NCI-H748 (cell line): ENCODE measurements around the gene RGS19.
"Not testable (repeated sequence)": the region's sequence is repeated elsewhere in the genome, so short reads cannot be mapped to it uniquely, and the experiment has no call there.

ENCODE experiments used
- DNase-seq: peaks from one replicate; lab custom pipeline; 2025; ENCODE audit not compliant: unreplicated experiment; lab: John Stamatoyannopoulos, UW

RGS19 gene, protein sequence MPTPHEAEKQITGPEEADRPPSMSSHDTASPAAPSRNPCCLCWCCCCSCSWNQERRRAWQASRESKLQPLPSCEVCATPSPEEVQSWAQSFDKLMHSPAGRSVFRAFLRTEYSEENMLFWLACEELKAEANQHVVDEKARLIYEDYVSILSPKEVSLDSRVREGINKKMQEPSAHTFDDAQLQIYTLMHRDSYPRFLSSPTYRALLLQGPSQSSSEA

DNA sequence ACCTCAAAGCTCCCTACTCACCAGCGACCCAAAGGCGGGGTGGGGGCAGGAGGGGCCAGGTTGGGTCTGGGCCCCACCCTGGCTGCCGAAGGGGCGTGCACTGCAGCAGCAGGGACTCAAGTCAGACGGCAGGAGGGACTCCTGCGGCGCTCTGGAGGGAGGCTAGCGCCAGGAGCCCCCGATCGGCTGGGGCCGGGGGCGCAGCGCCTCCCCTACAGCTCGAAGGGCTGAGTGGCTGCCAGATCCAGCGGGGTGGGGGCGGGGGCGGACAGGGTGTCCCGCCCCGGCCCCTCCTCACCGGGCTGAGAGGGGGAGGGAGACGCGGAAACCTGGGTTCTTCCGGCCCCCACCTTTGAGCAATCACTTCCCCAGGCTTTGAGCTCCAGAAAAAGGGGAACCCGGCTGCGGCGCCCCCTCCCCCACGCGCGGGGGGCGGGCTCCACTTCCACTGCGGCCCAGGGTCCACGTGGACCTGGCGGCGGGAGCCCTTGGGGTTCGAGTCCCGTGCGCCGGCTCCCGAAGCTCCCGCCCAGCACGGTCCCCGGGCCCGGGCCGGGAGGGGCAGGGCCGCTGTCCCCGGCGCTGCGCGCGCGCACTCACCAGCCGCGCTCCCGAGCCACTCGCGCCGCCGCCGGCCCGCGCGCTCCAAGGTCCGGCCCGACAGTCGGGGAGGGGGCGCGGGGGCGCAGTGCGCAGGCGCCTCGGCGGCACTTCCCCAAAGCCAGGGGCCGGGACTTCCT, at the start of gene RGS19:
TSS of gene RGS19 (minus strand) at position 246 of the 740 bp plus-strand sequence. CDS start 2,632 bp downstream, outside the sequence.
- DNase-seq: peak; percentile 58

DNA sequence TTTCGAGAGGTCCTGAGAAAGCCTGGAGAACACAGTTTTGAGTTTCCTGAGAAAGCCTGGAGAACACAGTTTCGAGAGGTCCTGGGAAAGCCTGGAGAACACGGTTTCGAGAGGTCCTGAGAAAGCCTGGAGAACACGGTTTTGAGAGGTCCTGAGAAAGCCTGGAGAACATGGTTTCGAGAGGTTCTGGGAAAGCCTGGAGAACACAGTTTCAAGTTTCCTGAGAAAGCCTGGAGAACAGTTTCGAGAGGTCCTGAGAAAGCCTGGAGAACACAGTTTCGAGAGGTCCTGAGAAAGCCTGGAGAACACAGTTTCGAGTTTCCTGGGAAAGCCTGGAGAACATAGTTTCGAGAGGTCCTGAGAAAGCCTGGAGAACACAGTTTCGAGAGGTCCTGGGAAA, 44.2 kb upstream of the RGS19 start:
- not testable (repeated sequence) for DNase-seq

DNA sequence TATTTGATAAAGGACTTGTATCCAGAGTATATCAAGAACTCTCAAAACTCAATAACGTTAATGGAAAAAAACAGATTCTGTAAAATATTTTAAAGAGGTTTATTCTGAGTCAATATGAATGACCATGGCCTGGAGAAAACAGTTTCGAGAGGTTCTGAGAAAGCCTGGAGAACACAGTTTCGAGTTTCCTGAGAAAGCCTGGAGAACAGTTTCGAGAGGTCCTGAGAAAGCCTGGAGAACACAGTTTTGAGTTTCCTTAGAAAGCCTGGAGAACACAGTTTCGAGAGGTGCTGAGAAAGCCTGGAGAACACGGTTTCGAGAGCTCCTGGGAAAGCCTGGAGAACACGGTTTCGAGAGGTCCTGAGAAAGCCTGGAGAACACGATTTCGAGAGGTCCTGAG, 43.6 kb upstream of the RGS19 start:
- not testable (repeated sequence) for DNase-seq

DNA sequence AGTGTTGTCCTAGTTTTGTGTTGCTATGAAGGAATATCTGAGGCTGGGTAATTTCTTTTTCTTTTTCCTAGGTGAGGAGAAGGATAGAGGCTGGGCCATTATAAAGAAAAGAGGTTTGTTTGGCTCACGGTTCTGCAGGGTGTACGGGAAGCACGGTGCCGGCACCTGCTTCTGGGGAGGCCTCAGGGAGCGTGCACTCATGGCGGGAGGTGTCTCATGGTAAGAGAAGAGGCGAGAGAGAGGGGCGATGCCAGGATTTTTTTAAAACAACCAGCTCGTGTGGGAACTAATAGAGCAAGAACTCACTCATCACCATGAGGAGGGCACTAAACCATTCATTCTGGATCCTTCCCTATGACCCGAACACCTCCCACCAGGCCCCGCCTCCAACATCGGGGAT, 42.3 kb upstream of the RGS19 start:
- no peak for DNase-seq

DNA sequence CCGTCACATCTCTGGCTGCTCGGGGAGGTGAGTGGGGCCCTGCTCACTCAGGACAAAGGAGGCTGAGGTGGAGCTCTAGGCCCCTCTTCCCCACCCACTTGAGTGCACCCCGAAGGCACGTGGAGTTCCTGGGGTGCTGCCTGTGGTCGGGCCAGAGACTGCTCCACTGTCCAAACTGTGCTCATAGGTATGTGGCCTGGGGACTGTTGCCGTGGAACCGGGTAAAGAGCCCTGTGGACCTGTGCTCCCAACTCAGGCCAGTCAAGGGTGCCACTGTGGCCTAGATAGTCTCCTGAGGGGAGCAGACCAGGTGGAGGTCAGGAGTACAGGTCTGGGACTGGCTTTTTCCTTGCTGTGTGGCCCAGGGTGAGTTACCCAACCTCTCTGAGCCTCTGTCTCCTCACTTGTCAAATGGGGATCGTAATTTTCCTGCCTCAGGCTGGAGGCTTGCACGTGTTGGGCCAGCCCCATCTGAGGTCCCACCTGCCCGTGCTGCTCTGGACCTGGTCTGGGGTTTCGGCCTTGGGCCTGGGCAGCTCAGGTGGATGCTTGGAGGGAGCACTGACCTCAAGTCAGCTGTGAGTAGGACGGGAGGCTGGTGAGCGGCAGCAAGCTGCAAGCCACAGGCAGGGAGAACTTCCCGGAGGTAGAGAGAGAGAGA, 40.5 kb upstream of the RGS19 start:
- no peak for DNase-seq

DNA sequence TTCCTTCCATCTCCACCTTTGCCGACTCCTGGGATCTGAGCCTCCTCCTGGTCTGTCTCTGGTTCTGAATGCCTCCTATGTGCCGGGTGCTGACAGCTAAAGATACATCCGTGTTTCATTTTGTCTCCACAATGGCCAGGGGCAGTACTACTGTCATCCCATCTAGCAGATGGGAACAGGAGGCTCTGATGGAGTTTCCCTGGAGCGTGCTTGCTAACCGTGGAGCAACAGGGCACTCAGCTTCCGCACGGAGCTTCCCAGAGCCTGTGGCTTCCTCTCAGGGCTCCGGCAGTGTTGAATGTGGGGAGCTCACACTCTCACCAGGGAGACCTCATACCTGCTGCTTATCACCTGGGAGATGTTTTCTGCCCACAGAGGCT, 40.0 kb upstream of the RGS19 start:
- no peak for DNase-seq

DNA sequence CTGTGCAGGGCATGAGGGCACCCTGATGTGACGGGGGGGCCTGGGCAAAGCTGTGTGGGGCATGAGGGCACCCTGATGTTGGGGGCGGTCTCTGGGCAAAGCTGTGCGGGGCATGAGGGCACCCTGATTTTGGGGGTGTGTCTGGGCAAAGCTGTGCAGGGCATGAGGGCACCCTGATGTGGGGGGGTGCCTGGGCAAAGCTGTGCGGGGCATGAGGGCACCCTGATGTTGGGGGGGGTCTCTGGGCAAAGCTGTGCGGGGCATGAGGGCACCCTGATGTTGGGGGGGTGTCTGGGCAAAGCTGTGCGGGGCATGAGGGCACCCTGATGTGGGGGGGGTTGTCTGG, 38.1 kb upstream of the RGS19 start:
- DNase-seq: not testable (repeated sequence)

DNA sequence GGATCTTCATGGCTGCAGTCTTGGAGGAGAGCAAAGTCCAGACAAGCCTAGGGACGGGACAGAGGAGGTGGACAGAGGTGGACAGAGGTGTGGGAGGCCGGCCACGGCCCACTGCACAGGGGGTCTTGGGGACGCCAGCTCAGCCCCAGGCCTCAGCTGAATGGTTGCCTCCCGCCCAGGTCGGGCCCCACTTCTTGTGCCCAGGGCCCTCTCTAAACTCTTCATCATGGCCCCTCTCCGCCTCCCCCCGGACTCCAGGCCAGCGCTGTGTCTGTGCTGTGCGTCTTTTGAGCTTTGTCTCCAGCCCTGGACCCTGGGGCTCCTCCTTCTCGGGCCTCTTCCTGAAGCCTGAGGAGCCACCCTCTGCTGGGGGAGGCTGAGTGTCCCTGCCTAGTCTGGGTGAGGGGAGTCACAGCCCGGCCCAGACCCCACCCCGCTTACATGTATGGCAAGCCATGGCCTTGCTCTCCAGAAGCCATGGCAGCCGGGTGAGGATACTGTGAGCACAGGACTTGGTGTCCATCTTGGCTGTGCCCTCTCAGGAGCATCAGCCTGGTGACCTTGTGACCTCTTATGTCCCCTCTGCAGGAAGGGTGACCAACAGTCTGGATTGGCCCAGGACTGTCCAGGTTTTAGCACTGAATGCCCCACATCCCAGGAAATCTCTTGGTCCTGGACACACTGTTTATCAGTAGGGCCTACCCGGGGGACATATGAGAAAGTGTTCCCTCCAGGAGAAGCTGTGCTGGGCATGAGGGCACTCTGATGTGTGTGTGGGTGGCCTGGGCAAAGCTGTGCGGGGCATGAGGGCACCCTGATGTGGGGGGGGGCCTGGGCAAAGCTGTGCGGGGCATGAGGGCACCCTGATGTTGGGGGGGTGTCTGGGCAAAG, 37.5 kb upstream of the RGS19 start:
- DNase-seq: no peak

DNA sequence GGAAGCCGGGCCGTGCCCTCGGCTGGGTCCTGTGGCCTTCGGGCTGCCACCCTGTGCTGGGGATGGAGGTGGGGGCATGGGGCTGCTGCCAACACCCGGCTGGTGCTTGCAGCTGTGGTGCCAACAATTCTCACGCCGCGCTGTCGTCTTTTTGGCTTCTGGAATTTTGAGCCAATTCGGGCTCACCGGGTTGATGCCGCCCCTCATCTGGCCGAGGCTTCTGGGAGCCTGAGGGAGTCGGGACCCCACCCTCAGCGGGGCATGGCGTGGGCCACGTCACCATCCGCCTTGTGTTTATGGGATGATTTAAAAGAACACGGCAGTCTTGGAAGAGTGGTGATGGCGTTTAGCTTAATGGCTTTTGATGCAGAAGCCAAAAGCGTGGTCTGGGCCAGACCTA, 36.7 kb upstream of the RGS19 start:
- no peak for DNase-seq

DNA sequence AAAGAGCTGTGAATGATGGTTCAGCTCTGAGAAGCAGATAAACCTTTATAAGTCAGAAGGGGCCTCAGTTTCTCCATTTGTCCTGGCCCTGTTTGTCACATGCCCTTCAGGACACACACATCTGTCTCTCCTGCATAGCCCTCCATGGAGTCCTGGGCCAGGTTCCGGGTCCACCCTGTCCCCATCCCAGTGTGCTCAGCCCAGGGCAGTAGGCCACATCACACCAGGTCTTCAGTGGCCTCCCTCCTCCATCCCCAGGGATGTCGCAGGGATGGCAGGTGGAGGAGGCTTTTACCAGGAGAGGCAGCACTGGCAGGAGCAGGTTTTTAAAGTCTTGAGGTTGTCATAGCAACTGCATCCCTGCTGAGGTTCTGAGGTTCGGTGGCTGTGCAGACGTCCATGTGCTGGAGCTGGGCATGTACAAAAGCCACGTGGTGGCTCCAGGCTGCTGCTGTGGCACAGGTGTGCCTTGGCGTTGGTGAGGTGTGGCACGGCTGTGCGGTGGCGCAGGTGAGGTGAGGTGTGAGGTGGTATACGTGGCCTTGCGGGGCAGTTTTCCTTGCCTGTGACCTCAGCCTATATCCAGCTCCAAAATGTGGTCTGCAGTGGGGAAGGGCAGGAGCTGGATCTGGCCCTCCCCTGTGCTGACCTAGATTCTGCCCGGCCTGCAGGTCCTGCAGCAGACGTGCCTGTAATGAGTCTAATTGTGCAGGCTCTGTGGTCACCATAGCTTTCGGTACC, 36.0 kb upstream of the RGS19 start:
- peak; percentile 28 for DNase-seq

DNA sequence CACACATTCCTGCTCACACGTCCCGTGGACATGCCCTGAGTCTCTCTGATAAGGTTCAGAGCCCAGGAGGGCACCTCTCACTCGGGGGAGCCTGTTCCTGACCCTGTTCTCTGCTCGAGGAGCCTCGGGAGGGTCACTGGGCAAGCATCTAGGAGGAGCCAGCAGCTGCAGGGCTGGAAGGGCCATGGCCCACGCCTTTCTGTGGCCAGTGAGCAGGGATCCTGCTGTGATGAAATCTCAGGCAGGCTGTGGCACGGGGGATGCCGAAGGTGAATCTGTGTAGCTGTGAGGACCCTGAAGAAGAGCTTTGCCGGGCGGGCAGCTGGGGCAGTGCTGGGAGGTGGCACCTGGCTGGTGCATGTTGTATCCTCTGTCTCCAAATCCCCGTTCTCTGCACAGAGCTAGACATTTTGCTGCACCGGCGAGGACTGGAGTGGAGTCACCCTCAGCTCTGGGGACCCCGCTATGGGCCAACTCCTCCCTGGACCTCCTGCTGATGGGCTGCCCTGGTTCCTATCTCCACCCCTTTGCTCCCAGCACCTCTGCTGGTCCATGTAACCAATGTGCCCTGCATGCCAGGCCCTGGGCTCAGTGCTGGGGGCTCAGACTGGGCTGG, 35.1 kb upstream of the RGS19 start:
- no peak for DNase-seq

DNA sequence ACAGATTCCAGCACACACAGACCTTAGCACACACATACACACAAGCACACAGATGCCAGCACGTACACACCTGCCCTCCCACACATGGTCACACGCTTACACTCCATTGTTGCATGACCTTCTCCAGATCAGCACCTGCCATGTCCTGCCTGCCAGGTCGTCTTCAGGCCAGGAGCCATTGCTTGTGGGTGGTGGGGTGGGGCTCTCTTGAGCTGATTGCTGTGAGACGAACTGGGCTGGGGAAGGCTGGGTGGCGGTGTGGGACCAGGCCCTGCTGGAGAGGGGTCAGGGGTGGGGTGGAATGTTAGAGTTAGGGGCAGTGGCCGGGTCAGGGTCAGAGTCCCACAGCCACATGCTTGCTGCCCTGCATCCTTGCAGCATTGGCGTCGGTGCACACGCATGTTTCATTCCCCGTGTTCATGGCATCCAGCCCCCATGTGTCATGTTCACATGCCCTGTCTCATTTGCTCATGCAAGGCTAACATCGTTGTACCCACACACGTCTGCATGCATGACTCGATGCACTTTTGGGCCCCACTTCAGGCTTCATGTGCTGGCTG, 34.6 kb upstream of the RGS19 start:
- no peak for DNase-seq

DNA sequence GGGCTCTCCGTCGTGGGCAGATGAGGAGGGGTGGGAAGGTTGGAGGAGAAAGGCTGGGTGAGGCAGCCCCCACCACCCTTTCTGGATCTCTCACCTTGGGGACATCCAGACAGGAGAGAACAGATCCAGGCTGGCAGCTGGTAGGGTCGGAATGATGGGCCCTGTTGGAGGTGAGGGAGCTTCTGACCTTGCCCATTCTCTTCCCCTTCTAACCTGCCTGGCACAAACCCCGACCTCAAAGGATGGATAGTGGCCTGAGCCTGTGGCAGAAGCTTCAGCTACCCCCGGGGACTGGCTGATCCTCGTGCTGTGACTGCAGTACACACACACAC, 34.1 kb upstream of the RGS19 start:
- DNase-seq: no peak

DNA sequence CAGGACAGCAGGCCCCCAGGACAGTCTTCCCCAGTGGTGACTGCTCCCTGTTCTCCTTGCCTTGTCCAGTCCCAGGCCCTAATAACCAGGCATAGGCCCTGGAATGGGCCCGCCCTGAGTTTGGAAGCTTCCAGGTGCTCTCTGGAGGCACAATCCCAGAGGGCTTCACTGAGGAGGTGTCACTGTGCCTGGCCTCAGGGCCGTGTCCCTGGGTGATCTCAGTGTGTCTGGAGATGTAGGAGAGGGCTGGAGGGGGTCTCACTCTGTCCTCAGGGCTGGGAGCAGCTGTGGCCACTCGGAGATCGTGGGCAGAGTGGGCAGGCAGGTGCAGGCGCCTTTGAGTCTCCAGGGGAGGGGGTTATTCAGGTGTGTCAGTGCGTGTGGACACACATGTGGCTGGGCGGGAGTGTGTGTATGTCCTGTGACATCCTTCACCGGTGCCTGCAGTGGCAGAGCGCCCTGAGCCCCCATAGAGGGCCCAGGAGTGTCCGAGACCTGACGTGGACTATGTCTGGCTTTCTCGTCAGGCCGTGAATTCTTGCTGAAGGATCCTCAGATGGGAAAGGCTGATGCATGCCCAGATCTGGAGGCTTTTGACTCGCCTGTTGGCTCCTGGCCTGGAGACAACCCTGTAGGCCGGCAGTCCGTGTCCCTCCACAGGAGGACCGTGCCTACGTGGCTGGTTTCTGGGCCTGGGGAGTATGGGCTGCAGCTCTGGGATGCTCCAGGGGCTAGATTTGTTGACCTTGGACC, 33.5 kb upstream of the RGS19 start:
- DNase-seq: no peak

DNA sequence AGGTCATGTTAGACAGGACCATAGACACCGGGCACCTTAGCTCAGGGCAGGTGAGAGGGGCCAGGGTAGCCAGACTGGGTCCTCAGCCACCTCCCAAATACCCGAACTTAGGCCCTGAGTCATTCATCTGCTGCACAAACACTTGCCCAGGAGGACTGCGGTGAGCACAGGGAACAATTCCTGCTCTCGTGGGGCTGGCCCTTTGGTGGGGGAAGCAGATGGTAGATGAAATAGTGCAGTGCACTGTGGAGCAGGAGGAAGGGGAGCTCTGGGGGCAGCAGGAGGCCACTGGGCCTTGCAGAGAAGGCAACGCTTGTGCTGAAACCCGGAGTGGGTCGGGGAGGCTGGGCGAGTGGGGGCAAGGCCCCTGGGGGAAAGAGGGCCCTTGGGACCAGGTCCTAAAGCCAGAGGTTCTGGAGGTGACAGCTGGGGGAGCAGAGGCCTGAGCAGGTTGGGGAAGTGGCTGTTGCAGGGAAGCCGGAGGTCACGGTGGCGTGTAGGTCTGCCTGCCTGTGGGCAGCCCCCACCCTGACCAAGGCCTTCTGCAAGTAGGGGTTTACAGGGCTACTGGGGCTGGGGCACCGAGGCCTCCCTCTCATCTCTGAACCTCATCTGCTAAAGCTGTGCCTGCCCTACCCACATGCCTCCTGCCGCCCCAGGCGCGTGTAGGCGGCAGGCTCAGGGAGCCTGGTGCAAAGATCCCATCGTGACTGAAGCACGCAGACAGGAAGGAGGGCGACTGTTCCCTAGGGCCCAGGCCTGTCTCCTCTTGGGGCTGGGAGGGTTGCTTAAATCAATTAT, 32.7 kb upstream of the RGS19 start:
- no peak for DNase-seq

DNA sequence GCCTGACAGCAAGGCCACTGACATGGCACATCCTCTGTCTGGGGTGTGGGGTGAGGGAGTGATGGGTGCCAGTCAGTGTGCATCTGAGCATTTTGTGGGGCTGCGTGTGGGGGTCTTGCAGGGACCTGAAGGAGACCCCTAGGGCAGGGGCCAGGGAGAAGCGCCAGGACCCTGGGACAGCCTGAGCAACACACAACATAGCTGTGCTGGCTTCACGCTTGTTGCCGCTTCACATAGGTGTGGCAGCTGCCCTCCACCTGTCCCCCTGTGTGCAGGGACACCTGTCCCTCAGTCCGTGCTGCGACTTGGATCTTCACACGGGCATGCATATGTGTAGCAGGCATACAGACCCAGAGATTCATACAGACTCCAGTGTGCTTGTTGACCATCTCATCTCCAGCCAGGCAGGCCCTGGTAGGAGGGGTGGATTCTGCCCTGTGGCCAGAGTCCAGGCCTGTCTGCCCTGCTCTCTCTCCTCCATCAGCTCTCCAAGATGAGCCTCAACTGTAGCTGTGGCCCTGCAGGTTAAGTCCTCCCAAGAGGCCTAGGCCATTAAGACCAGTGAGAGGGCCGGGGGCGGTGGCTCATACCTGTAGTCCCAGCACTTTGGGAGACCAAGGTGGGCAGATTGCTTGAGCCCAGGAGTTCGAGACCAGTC, 31.2 kb upstream of the RGS19 start:
- no peak for DNase-seq

DNA sequence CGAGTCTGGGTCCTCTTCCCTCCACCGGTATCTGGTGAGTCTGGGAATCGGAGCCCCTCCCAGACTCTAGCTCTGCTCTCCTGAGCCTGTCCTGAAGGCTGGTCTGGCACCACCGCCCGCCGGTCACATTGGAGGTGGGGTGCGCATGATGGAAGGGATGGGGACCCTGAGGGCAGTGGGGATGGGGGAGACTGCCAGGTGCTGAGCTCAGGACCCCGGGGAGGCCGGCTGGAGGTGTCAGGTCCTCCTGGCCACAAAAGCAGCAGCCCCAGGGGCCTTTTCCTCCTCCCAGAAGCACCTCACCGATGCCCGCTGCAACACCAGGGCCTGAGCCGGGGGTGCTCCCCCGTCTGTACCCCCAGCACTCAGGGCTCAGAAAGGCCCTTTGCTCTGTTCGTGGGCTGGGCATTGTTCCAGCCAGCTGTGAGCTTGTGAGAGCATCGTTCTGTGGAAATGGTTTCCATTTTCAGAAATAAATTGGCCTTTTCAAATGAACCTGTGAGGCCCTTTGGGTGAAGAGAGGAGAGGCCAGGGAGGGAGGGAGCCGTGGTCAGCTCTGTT, 30.6 kb upstream of the RGS19 start:
- DNase-seq: no peak
